22Rv1 (cell line): Measurements from ENCODE around the gene ADCY2.

ENCODE experiments used
- ZFX ChIP-seq: fragments of 450-650 bp; IDR thresholded peaks from 2 replicates; pipeline ENCODE4 v1.6.1; 2017; ENCODE audit warnings: antibody characterized with exemption, borderline replicate concordance
- TF ChIP-seq, protein P1 (sequence below): fragments of 450-650 bp; IDR thresholded peaks from 2 replicates; pipeline ENCODE4 v1.5.1; 2017; ENCODE audit warnings: mild to moderate bottlenecking

DNA sequence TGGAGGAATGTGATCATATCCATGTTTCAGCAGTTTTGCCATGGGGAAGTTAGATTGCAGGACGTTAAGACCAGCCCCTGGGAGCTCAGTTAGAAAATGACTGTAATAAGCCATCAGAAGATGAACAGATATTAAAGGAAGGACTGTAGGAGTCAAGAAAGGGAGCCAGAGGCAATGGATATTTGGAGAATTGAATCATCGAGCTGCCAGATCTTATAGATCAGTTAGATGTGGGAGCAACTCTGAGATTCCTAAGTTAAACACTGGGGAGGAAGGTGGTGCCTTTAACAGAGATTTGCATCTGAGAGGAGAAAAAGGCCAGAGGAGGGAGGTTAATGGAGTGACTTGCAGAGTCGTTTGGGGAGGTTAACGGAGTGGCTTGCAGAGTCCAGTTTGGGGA is 96.4 kb downstream of the ADCY2 start:
- TF ChIP-seq, protein P1, sequence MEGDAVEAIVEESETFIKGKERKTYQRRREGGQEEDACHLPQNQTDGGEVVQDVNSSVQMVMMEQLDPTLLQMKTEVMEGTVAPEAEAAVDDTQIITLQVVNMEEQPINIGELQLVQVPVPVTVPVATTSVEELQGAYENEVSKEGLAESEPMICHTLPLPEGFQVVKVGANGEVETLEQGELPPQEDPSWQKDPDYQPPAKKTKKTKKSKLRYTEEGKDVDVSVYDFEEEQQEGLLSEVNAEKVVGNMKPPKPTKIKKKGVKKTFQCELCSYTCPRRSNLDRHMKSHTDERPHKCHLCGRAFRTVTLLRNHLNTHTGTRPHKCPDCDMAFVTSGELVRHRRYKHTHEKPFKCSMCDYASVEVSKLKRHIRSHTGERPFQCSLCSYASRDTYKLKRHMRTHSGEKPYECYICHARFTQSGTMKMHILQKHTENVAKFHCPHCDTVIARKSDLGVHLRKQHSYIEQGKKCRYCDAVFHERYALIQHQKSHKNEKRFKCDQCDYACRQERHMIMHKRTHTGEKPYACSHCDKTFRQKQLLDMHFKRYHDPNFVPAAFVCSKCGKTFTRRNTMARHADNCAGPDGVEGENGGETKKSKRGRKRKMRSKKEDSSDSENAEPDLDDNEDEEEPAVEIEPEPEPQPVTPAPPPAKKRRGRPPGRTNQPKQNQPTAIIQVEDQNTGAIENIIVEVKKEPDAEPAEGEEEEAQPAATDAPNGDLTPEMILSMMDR = no peak
- TF ChIP-seq ZFX = no peak
